GM18519 (cell line): ENCODE results near the gene MERTK.

Source experiments
- ATAC-seq: cut with Tn5 transposase; IDR thresholded peaks from one replicate; pipeline ENCODE4 v1.9.1; 2021; ENCODE audit warnings: mild to moderate bottlenecking, moderate library complexity; ENCODE audit not compliant: unreplicated experiment, low FRiP score

MERTK gene

GRCh38 chr2:111973701-111974100, 75.3 kb downstream of the MERTK start:
- ATAC-seq: no peak

DNA sequence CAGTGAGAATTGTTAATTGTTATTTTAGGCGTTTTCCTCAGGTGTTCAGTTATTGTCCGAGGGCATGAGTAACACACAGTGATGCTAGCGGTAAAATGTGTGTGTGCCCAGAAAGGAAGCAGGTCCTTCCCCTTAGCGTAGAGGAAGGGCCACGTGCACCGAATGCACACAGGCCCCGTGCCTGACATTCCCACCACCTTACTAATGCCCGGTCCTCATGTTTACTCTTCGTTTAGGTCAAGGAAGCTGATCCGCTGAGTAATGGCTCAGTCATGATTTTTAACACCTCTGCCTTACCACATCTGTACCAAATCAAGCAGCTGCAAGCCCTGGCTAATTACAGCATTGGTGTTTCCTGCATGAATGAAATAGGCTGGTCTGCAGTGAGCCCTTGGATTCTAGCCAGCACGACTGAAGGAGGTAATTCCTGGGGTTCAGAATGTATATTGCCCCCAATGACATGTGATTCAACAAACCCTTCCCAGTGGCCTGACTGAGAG, 76.7 kb downstream of the MERTK start:
- no peak for ATAC-seq

GRCh38 chr2:111975819-111976218, 77.4 kb downstream of the MERTK start:
- ATAC-seq: no peak

DNA sequence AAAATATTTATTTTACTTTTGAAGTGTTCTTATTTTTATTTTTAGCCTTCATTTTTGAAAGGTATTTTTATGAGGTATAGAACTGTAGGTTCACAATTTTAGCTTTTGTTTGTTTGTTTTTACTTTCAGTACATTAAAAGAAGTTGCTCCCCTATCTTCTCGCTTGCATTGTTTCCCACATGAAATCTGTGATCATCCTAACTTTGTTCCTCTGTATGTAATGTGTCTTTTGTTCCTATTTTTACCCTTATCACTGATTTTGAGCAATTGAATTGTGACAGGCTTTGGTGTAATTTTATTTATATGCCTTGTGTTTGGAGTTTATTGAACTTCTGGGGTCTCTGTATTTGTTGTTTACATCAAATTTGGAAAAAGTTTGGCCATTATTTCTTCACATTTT, 78.8 kb downstream of the MERTK start:
- ATAC-seq: no peak

GRCh38 chr2:111978452-111979170, 80.2 kb downstream of the MERTK start:
- ATAC-seq: no peak

DNA sequence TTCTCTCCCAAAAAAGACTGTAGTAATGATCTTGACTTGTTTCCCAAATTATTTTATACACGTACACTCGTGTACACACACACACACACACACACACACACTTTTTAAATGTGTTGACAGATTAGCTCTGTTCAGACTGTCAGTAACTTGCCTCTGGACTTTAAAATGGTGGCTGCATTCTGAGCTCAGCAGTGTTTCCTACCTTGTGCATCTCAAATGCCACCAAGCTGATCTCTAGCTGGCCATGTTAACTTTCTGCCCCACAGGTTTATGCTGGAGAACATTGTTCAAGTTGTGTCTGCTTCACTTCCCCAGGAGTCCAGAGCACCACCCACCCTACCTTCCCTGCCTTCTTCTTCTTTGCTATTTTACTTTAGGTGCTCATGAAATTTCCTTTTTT, 83.3 kb downstream of the MERTK start:
- ATAC-seq: no peak

GRCh38 chr2:111982822-111983221, 84.4 kb downstream of the MERTK start:
- ATAC-seq: no peak

DNA sequence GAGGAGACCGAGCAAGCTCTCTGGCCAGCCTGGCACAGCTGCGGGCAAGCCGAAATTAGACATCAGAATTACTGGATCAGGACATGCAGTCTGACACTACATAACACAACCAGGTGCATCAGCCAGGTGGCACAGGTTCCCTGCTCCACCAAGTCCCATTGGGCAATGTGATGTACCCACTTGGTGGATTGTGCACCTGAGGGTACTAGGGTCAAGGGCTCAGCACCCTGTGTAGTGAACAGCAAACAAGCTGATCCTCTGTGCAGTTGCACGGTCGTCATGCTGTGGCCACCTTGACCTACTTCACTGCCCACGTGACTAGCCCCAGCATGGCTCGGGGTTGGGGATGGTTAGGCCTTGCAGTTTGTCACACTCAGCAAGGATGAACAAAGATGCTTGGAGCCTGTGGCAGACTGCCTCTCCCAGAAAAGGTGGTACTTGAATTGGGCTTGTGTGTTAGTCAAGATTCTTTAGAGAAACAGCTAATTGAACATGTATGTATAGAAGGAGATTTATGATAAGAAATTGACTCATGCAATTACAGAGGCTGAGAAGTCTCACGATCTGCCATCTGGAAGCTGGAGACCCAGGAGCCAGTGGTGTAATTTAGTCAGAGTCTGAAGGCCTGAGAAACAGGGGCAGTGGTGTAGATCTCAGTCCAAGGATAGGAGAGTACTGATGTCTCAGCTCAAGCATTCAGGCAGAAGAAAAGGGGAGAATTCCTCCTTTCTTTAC, 85.2 kb downstream of the MERTK start:
- no peak for ATAC-seq

DNA sequence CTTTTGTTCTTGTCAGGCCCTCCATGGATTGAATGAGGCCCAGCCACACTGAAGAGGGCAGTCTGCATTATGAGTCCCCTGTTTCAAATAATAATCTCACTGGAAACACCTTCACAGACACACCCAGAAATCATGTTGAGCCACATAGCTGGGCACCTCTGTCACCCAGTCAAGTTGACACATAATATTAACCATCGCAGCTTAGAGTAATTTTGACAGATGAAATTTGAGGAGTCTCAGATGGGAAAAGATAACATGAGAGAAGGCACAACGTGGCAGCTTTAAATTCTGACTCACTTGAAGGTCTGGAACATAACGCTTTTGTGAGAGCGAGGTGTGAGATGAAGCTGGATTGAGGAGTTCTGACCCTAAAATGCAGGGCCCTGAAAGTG, 85.8 kb downstream of the MERTK start:
- no peak for ATAC-seq

DNA sequence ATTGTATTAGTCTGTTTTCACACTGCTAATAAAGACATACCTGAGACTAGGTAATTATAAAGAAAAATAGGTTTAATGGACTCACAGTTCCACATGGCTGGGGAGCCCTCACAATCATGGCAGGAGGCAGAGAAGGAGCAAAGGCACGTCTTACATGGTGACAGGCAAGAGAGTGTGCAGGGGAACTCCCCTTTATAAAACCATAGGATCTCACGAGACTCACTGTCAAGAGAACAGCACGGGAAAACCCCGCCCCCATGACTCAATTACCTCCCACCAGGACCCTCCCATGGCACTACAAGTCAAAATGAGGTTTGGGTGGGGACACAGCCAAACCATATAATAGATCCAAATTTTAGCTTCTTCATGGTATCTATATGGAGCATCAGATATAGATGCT, 87.1 kb downstream of the MERTK start:
- ATAC-seq: no peak

DNA sequence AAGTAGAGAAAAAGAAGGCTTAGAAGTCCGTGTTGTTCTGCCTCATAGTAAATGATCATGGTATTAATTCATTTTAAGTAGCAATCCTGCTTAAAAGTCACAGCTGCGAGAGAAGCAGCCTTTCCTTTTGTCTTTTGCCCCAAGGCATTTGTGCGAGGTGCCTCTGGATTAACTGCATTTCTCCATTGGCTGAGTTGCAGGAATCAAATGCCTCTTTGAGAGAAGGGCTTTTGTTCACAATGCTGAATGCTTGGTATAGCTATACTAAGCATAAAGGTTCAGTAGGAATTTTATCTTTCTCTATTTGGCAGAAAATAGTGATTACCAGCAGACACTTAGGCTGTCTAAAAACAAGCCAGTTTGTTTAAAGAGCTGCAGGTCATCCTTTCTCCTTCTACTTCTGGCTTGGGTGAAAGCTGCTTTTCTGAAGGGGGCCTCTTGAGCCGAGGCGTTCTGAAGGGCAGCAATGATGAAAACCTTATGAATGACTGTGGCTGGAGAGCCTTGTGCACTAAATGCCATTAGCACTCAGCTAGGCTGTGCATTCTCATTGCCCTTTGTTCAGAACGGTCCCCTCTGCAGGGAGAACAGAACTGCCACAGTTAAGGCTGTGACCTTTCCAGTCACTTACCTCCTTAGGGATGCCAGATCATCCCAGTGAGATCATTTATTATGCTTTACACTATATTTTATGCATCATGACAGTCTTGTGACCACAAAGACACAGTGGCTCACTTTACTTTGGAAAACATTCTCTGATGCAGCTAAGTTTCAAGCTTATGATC, 87.9 kb downstream of the MERTK start:
- ATAC-seq: no peak

DNA sequence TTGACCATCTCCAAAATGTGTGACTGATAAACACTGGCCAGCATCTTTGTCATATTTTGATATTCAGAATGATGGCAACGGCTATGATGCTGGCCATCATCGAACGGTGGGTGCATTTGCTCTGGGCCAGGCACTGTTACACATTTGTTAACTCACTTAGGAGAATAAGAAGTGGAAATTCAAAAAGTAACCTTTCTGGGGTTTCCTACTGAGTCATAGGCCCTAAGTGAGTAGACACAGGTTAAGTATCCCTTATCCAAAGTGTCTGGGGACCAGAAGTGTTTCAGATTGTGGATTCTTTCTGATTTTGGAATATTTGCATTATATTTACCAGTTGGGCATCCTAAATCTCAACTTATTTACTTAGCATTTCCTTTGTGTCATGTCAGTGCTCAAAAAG, 92.0 kb downstream of the MERTK start:
- ATAC-seq: no peak

GRCh38 chr2:111990856-111991255, 92.4 kb downstream of the MERTK start:
- no peak for ATAC-seq

DNA sequence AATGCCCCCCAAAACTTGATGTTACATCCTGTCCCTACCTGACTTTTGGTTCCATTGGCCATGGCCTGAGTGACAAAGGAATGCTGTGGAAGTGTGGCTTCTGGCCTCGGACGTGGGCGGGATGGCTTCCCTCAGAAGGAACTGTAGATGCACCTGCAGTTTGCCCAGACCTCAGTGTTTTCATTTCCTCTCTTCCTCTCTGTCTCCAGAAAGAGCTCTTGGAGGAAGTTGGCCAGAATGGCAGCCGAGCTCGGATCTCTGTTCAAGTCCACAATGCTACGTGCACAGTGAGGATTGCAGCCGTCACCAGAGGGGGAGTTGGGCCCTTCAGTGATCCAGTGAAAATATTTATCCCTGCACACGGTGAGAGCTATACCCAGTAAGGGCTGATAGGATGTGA, 95.6 kb downstream of the MERTK start:
- no peak for ATAC-seq

DNA sequence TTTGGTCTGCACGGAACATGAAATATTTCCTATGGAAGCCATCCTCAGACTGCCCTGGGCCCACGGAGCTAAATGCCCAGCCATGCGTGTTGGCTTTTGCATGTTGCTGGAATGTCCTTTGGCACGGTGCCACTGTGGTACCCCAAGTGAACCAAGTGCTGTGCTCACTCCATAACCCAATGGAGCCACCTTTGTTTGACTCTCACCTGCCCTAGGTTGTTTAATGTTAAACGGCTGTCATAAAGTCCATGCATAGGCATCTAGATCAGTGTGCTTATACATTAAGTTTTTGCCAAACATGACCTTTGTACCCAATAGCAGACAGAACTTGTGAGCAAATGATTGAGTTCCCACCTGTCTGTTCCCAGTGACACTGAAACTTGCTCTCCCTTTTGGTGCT, 96.7 kb downstream of the MERTK start:
- ATAC-seq: no peak

DNA sequence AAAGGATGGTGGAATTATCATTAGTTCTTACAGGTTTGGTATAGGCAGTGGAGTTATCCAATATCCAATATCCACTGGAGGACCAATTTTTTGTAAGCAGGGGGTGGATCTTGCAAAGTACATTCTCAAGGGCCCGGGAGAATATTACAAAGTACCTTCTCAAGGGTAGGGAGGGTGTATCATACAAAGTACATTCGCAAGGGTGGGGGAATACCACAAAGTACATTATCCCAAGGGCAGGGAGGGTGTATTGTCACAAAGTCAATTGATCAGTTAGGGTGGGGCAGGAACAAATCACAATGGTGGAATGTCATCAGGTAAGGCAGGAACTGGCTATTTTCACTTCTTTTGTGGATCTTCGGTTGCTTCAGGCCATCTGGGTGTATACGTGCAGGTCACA, 101.4 kb downstream of the MERTK start:
- no peak for ATAC-seq

GRCh38 chr2:112000399-112001135, 102.2 kb downstream of the MERTK start:
- ATAC-seq: no peak

DNA sequence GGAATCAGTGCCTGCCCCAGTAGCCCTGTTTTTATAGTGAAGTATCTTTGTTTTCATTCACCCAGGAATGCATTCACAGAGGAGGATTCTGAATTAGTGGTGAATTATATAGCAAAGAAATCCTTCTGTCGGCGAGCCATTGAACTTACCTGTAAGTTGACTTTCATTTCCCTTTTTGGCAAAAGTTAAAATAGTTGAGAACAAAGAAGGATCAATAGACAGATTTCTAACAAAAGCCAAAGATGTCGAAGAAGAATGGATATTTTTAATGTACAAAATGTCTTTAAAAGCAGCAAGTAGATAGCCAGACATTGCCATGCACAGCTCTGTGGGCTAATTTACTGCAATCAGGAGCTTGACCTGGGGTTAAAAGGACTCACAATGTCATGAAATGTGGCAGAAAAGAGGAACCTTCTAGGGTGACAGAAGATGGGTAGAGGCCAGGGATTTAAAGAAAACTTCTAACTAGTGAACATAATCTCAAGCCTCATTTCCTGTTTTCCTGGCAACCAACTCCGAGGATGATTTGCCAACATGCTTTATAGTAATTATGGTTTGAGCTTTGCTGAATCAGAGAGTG, 102.8 kb downstream of the MERTK start:
- no peak for ATAC-seq

DNA sequence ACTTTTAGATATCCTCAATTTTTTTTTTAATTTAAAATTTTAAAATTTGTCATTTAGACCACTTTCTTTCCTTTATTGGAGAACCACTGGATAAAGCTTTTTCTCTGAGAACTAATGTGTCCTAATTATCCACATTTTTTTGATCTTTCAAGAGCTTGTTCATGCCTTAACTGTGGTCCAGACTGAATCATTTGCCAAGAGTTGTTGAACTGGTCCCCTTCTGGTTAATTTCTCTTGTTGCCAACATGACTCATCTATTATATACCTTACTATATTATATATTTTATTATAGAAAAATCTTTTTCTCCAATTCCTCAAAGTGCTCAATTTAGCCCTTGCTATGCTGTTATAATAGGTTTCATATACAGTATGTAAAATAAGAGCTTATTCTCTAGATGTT, 103.5 kb downstream of the MERTK start:
- ATAC-seq: no peak

GRCh38 chr2:112003576-112004252, 105.3 kb downstream of the MERTK start:
- ATAC-seq: no peak
